Gastroesophageal sphincter (tissue), 3 donors: ENCODE results near the gene MATK.

Experiments
- CTCF ChIP-seq, 4 experiments: fragments of 200-600 bp in 2 of 4; fragments of 450-650 bp in 2 of 4; sonication (generic) in 1 of 4; IDR thresholded peaks; one replicate each; pipeline ENCODE4 v1.5.1; 2017 to 2019; ENCODE audit warnings: antibody characterized with exemption in 4 of 4, mild to moderate bottlenecking in 2 of 4, moderate library complexity in 2 of 4
- EP300 ChIP-seq: sonication (generic); formaldehyde crosslinking; IDR thresholded peaks from one replicate; pipeline ENCODE4 v1.6.1; 2017; ENCODE audit warnings: antibody characterized with exemption, mild to moderate bottlenecking

DNA sequence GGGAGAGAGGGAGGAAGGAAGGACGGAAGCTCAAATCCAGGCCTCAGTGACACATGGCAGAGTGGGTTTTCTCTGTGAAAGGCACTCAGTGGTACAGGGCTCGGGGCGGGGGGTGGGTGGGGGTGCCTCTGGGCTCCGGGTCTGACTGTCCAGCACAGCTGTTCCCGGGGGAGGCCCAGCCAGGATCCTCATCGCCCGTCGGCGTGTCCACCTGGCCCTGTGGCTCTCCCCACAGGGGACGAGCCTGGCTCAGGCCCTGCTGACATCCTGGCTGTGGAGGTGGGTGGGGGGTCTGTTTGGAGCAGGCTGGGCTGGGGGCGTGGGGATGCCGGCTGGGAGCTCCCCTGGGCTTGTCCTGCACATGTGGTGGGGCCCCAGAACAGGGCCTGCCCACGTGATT is 18.2 kb upstream of the MATK start:
- TF ChIP-seq CTCF (IDR thresholded peaks at IDR 0.05) (no peak), EP300 (no peak)
